Kidney (tissue), 14 donors: ENCODE measurements around the gene CXADR. TPM values are rescaled to one million over a fixed set of nuclear protein-coding genes. Genes with fewer than 3 reads are reported as not detected.
A peak's percentile ranks its signal among the peaks of the same experiment; 100 is the strongest.

Source experiments
- DNase-seq, 5 donors: peaks; one replicate each; pipeline ENCODE4 v3.0.0-alpha.2; 2013 to 2020
- FAIRE-seq: peaks from 2 replicates; lab custom pipeline; 2012; peaks lifted over from hg19 to GRCh38; lab: Jason Lieb, UNC
- H3K27ac ChIP-seq, 2 donors: one replicate each; pipeline ENCODE4 v1.7.0; 2013; ENCODE audit warnings: low read depth in 2 of 2, low read length in 2 of 2, inconsistent platforms in 1 of 2
- H3K27me3 ChIP-seq: one replicate; pipeline ENCODE4 v1.7.1; 2013; ENCODE audit warnings: low read length, inconsistent platforms; ENCODE audit not compliant: control insufficient read depth, insufficient read depth
- H3K36me3 ChIP-seq, 3 donors: one replicate each; pipeline versions ENCODE4 v1.7.0 to v1.7.1; 2013; ENCODE audit warnings: low read length in 3 of 3, control low read depth in 1 of 3, inconsistent platforms in 1 of 3; ENCODE audit not compliant: insufficient read depth in 3 of 3, control insufficient read depth in 2 of 3
- H3K4me1 ChIP-seq, 3 donors: one replicate each; pipeline versions ENCODE4 v1.7.0 to v1.7.1; 2013; ENCODE audit warnings: low read length in 3 of 3, inconsistent platforms in 1 of 3, low read depth in 1 of 3; ENCODE audit not compliant: control insufficient read depth in 2 of 3, insufficient read depth in 2 of 3
- H3K4me3 ChIP-seq, 3 donors: one replicate each; pipeline versions ENCODE4 v1.7.0 to v1.8.1; 2013; ENCODE audit warnings: low read length in 3 of 3, control low read depth in 1 of 3, inconsistent platforms in 1 of 3
- H3K9ac ChIP-seq, 3 donors: one replicate each; pipeline versions ENCODE4 v1.7.0 to v1.7.1; 2013; ENCODE audit warnings: low read length in 3 of 3, control low read depth in 1 of 3, inconsistent platforms in 1 of 3
- H3K9me3 ChIP-seq, 3 donors: one replicate each; pipeline versions ENCODE4 v1.7.0 to v1.7.1; 2013; ENCODE audit warnings: low read length in 3 of 3, control low read depth in 1 of 3, inconsistent platforms in 1 of 3; ENCODE audit not compliant: control insufficient read depth in 2 of 3, insufficient read depth in 1 of 3
- intact Hi-C: fragments of 100-400 bp; cut with DNase I; formaldehyde crosslinking; loops from one replicate; pipeline ENCODE4 v1.11.1; 2022
- polyA plus RNA-seq: library from polyadenylated mRNA; stranded (reverse); fragments of 350-450 nt; fragmentation: Illumina TruSeq; extraction: RNeasy Lipid Tissue Mini Kit (QIAGEN cat#74804); gene quantifications from one replicate; pipeline ENCODE4 v1.2.3, GENCODE V29; 2014; ENCODE audit warnings: low read depth, low replicate concordance; ENCODE audit not compliant: insufficient read depth
- total RNA-seq: library from RNA; stranded (reverse); fragmentation: NEBNext Ultra II Directional; extraction: Animal tissue kit (Norgen Biotek cat#: 25700); gene quantifications from one replicate; pipeline ENCODE4 v1.2.1, GENCODE V29; 2021
- TF ChIP-seq, protein P1 (sequence below): IDR thresholded peaks from 3 replicates; pipeline ENCODE4 v1.5.1; 2012; ENCODE audit warnings: mild to moderate bottlenecking, moderate library complexity, borderline replicate concordance; ENCODE audit not compliant: insufficient read depth; ENCODE audit errors: extremely low read depth
- donor health status: control.
- donor health status: control.
- donor health status: control.
- donor health status: control.
- donor health status: control.
- donor health status: DM: yes; HTN: yes; CAD: no.
- donor health status: Normal renal cell carcinoma (clear cell type).

CXADR gene
- total and polyA plus RNA-seq, 2 donors from 2014 or later = 5.2 to 34.4 TPM

DNA sequence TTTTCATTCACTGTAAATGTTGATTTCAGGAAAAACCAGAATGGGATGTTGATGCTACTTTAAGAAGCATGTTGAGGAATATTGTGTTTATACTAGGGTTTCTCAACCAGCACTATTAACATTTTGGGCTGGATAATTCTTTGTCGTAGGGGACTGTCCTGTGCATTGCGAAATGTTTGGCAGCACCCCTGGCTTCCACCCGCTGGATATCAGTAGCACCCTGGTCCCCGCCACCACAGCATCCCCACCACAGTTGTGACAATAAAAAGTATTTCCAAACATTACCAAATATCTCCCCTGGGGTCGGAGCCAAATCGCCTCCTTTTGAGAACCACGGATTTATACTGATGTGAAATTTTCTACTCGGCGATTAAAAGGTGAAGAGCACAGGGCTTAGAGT, 57.9 kb downstream of the CXADR start:
- TF ChIP-seq, protein P1, sequence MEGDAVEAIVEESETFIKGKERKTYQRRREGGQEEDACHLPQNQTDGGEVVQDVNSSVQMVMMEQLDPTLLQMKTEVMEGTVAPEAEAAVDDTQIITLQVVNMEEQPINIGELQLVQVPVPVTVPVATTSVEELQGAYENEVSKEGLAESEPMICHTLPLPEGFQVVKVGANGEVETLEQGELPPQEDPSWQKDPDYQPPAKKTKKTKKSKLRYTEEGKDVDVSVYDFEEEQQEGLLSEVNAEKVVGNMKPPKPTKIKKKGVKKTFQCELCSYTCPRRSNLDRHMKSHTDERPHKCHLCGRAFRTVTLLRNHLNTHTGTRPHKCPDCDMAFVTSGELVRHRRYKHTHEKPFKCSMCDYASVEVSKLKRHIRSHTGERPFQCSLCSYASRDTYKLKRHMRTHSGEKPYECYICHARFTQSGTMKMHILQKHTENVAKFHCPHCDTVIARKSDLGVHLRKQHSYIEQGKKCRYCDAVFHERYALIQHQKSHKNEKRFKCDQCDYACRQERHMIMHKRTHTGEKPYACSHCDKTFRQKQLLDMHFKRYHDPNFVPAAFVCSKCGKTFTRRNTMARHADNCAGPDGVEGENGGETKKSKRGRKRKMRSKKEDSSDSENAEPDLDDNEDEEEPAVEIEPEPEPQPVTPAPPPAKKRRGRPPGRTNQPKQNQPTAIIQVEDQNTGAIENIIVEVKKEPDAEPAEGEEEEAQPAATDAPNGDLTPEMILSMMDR = no peak
- H3K9me3 ChIP-seq = no peaks in the 10 kb centered on the region
- DNase-seq = no peak
- no peaks in the 10 kb centered on the region for H3K27me3 ChIP-seq
- no peak overlapping the region for H3K9ac ChIP-seq
- no peak for FAIRE-seq
- no peak overlapping the region for H3K4me3 ChIP-seq
- H3K27ac ChIP-seq = no peak overlapping the region
- H3K4me1 ChIP-seq = no peaks in the 10 kb centered on the region
- no peaks in the 10 kb centered on the region for H3K36me3 ChIP-seq
- intact Hi-C loops = loop anchor here (10.0 kb wide), 1 partner anchor 176 kb away; no protein-coding TSS in a partner anchor

DNA sequence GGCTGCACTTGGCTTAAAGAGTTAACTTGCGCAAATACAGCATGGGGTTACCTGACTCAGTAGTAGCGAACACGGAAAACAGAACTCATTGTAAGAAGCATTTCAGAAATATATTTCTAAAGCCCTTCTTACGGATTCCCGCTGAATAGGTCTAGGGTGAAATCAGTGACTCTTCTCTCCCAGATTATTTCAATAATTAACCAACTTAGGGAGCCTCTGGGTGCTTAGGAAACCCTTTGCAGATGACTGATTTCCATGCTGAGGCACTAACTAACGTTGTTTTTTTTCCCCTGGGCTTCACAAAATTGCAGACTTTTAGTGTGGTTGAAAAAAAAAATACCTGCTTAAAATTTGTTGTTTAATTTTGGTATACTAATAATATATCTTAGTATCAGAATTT, 59.6 kb downstream of the CXADR start:
- FAIRE-seq = no peak
- TF ChIP-seq, protein P1 = no peak
- intact Hi-C loops = loop anchor here (10.0 kb wide), 1 partner anchor 178 kb away; no protein-coding TSS in a partner anchor

DNA sequence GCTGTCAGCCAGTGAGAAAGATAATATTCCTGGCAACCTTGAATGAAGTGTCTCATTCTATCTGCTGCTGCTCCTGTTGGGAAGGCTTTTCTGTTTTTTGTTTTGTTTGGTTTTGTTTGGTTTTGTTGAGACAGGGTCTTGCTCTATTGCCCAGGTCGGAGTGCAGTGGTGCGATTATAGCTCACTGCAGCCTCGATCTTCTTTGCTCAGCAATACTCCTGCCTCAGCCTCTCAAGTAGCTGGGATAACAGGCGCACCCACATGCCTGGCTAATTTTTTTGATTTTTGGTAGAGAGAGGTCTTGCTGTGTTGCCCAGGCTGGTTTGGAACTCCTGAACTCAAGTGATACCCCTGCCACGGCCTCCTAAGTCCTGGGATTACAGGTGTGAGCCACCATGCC, 62.2 kb downstream of the CXADR start:
- H3K36me3 ChIP-seq = no peaks in the 10 kb centered on the region
- FAIRE-seq = no peak
- no peak overlapping the region for H3K9ac ChIP-seq
- H3K4me3 ChIP-seq = no peak overlapping the region
- TF ChIP-seq, protein P1 = no peak
- H3K27ac ChIP-seq = no peak overlapping the region
- DNase-seq = no peak
- H3K27me3 ChIP-seq = no peaks in the 10 kb centered on the region
- no peaks in the 10 kb centered on the region for H3K4me1 ChIP-seq
- intact Hi-C loops = loop anchor here (10.0 kb wide), 1 partner anchor 180 kb away; no protein-coding TSS in a partner anchor
- H3K9me3 ChIP-seq = no peaks in the 10 kb centered on the region

More for the DNA sequence above, 59.6 kb downstream of the CXADR start:
- Histone ChIP-seq H3K4me1 (no peaks in the 10 kb centered on the region), H3K9ac (no peak overlapping the region), H3K27me3 (no peaks in the 10 kb centered on the region), H3K9me3 (no peaks in the 10 kb centered on the region), H3K4me3 (no peak overlapping the region), H3K36me3 (no peaks in the 10 kb centered on the region), H3K27ac (no peak overlapping the region)
- peak in 2 of 5 donors; percentile 10 to 13 for DNase-seq
